GM23338 (cell line): ENCODE measurements around the gene WWP2. TPM values are rescaled to one million over a fixed set of nuclear protein-coding genes. Genes with fewer than 3 reads are reported as not detected.
"Not testable (repeated sequence)": the region's sequence is repeated elsewhere in the genome, so short reads cannot be mapped to it uniquely, and the experiment has no call there.

Source experiments
- ATAC-seq: fragments of 200-7000 bp; cut with Tn5 transposase; 3 replicates; pipeline ENCODE4 v1.9.1; 2020
- DNase-seq: peaks from one replicate; pipeline ENCODE4 v3.0.0-alpha.2; 2015; ENCODE audit warnings: low spot score
- H2AFZ ChIP-seq: fragments of 200-600 bp; sonication (generic); 2 replicates; pipeline ENCODE4 v1.8.0; 2016; ENCODE audit warnings: antibody characterized with exemption, mild to moderate bottlenecking, moderate library complexity
- H3F3A ChIP-seq: fragments of 200-600 bp; sonication (generic); replicated peaks from 2 replicates; pipeline ENCODE4 v1.8.0; 2017; ENCODE audit warnings: antibody characterized with exemption, mixed run types, low read depth
- H3K27ac ChIP-seq: fragments of 200-600 bp; sonication (generic); 2 replicates; pipeline ENCODE4 v1.6.1; 2016; ENCODE audit warnings: low read depth
- H3K27me3 ChIP-seq: fragments of 200-600 bp; sonication (generic); 2 replicates; pipeline ENCODE4 v1.8.0; 2016; ENCODE audit warnings: mild to moderate bottlenecking, mixed run types, moderate library complexity; ENCODE audit not compliant: insufficient read depth
- H3K36me3 ChIP-seq: fragments of 200-600 bp; sonication (generic); 2 replicates; pipeline ENCODE4 v1.8.0; 2016; ENCODE audit warnings: mild to moderate bottlenecking; ENCODE audit not compliant: insufficient read depth
- H3K4me1 ChIP-seq: fragments of 200-600 bp; sonication (generic); 2 replicates; pipeline ENCODE4 v1.8.0; 2016; ENCODE audit warnings: mild to moderate bottlenecking, moderate library complexity; ENCODE audit not compliant: insufficient read depth
- H3K4me2 ChIP-seq: fragments of 200-600 bp; sonication (generic); 2 replicates; pipeline ENCODE4 v1.7.1; 2017; ENCODE audit warnings: mixed run types
- H3K4me3 ChIP-seq: fragments of 200-600 bp; sonication (generic); 2 replicates; pipeline ENCODE4 v1.6.1; 2016; ENCODE audit warnings: mixed run types
- H3K79me2 ChIP-seq: fragments of 200-600 bp; sonication (generic); replicated peaks from 2 replicates; pipeline ENCODE4 v1.8.0; 2017; ENCODE audit warnings: mild to moderate bottlenecking; ENCODE audit not compliant: insufficient read depth
- H3K9me2 ChIP-seq: fragments of 200-600 bp; sonication (generic); 2 replicates; pipeline ENCODE4 v1.8.0; 2017; ENCODE audit not compliant: insufficient read depth
- H4K20me1 ChIP-seq: fragments of 200-600 bp; sonication (generic); replicated peaks from 2 replicates; pipeline ENCODE4 v1.8.0; 2017; ENCODE audit warnings: mild to moderate bottlenecking; ENCODE audit not compliant: insufficient read depth
- H3K27ac Mint-ChIP-seq: 2 replicates; pipeline ENCODE4 v1.8.0; 2020; ENCODE audit warnings: inconsistent platforms, mild to moderate bottlenecking, moderate library complexity, mixed read lengths
- H3K27me3 Mint-ChIP-seq: 3 replicates; pipeline ENCODE4 v1.8.0; 2022; ENCODE audit warnings: low read depth, mild to moderate bottlenecking, moderate library complexity, mixed read lengths, inconsistent platforms; ENCODE audit not compliant: insufficient read depth, poor library complexity
- H3K36me3 Mint-ChIP-seq: 3 replicates; pipeline ENCODE4 v1.8.0; 2021; ENCODE audit warnings: low read depth, mild to moderate bottlenecking, inconsistent platforms, moderate library complexity, mixed read lengths
- H3K4me1 Mint-ChIP-seq: 3 replicates; pipeline ENCODE4 v1.8.0; 2020; ENCODE audit warnings: mild to moderate bottlenecking, inconsistent platforms, mixed read lengths
- H3K4me3 Mint-ChIP-seq: 3 replicates; pipeline ENCODE4 v1.8.0; 2021; ENCODE audit warnings: moderate library complexity, mild to moderate bottlenecking, inconsistent platforms, mixed read lengths
- H3K9me3 Mint-ChIP-seq: 3 replicates; pipeline ENCODE4 v1.8.0; 2020; ENCODE audit warnings: moderate library complexity, mild to moderate bottlenecking, inconsistent platforms, mixed read lengths
- POLR2AphosphoS5 ChIP-seq: IDR thresholded peaks from 2 replicates; pipeline ENCODE4 v1.6.1; 2016; ENCODE audit warnings: antibody characterized with exemption, low read depth
- polyA plus RNA-seq: library from polyadenylated mRNA; unstranded; fragments of >200 nt; fragmentation: Nextera tagmentation; extraction: Ambion mirVana; gene quantifications from 2 replicates; pipeline ENCODE4 v1.2.1, GENCODE V29; 2016
- total RNA-seq: library from RNA; depleted of rRNA; stranded (reverse); fragments of >200 nt; shearing (Covaris generic); gene quantifications from 2 replicates; pipeline ENCODE4 v1.2.3, GENCODE V29; 2014

The WWP2 gene
- total and polyA plus RNA-seq, 2 experiments from 2014 or later, result 12.3 to 35.5 TPM

GRCh38 chr16:69952572-69953355 is 190.6 kb downstream of the WWP2 start:
- H3K27ac ChIP-seq, H3K36me3 Mint-ChIP-seq, H3K4me3 Mint-ChIP-seq, H3F3A ChIP-seq, H3K36me3 ChIP-seq, H4K20me1 ChIP-seq, H3K9me3 Mint-ChIP-seq, H3K9me2 ChIP-seq, DNase-seq, H3K4me3 ChIP-seq, H3K4me1 Mint-ChIP-seq, H2AFZ ChIP-seq, H3K27ac Mint-ChIP-seq, H3K27me3 Mint-ChIP-seq, H3K27me3 ChIP-seq, H3K4me1 ChIP-seq, H3K4me2 ChIP-seq, H3K79me2 ChIP-seq: not testable (repeated sequence)
- peak; percentile 4; the same call in 2 of the 3 replicates for ATAC-seq

- H3K4me3 ChIP-seq, H3K27me3 Mint-ChIP-seq, H3K9me3 Mint-ChIP-seq, H3K79me2 ChIP-seq, H3K4me3 Mint-ChIP-seq, H3K4me2 ChIP-seq, H3K4me1 ChIP-seq, H3K27ac Mint-ChIP-seq, DNase-seq, H3K36me3 Mint-ChIP-seq, H2AFZ ChIP-seq, H3K27me3 ChIP-seq, H3F3A ChIP-seq, H3K4me1 Mint-ChIP-seq, ATAC-seq, H3K36me3 ChIP-seq, H3K9me2 ChIP-seq, H4K20me1 ChIP-seq, H3K27ac ChIP-seq: not testable (repeated sequence)
Measured at GRCh38 chr16:69954241-69954640, 192.1 kb downstream of the WWP2 start.

GRCh38 chr16:69963312-69963711 is 201.2 kb downstream of the WWP2 start:
- H3K4me3 ChIP-seq, H3K36me3 ChIP-seq, H3K27ac ChIP-seq, DNase-seq, H3K36me3 Mint-ChIP-seq, H3K79me2 ChIP-seq, H3K27me3 ChIP-seq, H3K4me2 ChIP-seq, H4K20me1 ChIP-seq, H3K9me3 Mint-ChIP-seq, H3K9me2 ChIP-seq, H2AFZ ChIP-seq, H3F3A ChIP-seq, H3K4me1 ChIP-seq, H3K4me3 Mint-ChIP-seq, H3K27me3 Mint-ChIP-seq, H3K27ac Mint-ChIP-seq, ATAC-seq, H3K4me1 Mint-ChIP-seq: not testable (repeated sequence)

GRCh38 chr16:69964960-69965660 is 203.0 kb downstream of the WWP2 start:
- H3K36me3 Mint-ChIP-seq, H3K4me1 ChIP-seq, H3K27ac Mint-ChIP-seq, H3K27me3 ChIP-seq, H3K4me1 Mint-ChIP-seq, H3K27ac ChIP-seq, H4K20me1 ChIP-seq, H3K9me3 Mint-ChIP-seq, H2AFZ ChIP-seq, H3K27me3 Mint-ChIP-seq, H3K79me2 ChIP-seq, H3K9me2 ChIP-seq, H3F3A ChIP-seq, H3K36me3 ChIP-seq: not testable (repeated sequence)
- ATAC-seq (peak; percentile 89), DNase-seq (peak; percentile 57)
- Histone ChIP-seq H3K4me3 (peak overlapping the region; percentile 50), H3K4me2 (peak overlapping the region; percentile 57; the same call in 1 of the 2 replicates)
- TF ChIP-seq POLR2AphosphoS5, result 0 out of 2 replicates have a peak, but pooled peaks have one; percentile 20
- H3K4me3 Mint-ChIP-seq, result peak overlapping the region; percentile 62; the same call in 2 of the 3 replicates

- H3K36me3 Mint-ChIP-seq, H3K27ac Mint-ChIP-seq, H3K27me3 Mint-ChIP-seq, H3K79me2 ChIP-seq, H3K4me1 ChIP-seq, H3K9me2 ChIP-seq, H4K20me1 ChIP-seq, DNase-seq, H3K9me3 Mint-ChIP-seq, H3K4me1 Mint-ChIP-seq, H3F3A ChIP-seq, H3K27ac ChIP-seq, H2AFZ ChIP-seq, H3K27me3 ChIP-seq, H3K36me3 ChIP-seq: not testable (repeated sequence)
- H3K4me3 Mint-ChIP-seq, result peak overlapping the region; percentile 68
- H3K4me3 ChIP-seq, result 0 out of 2 replicates have a peak overlapping the region, but pooled peaks have one; percentile 40
- H3K4me2 ChIP-seq, result peak overlapping the region; percentile 43; the same call in 1 of the 2 replicates
- peak; percentile 49 for ATAC-seq
Measured at GRCh38 chr16:69965661-69966054, 203.5 kb downstream of the WWP2 start.

GRCh38 chr16:69967688-69968087 is 205.6 kb downstream of the WWP2 start:
- not testable (repeated sequence) for H3F3A ChIP-seq, H3K27me3 ChIP-seq, H3K4me1 ChIP-seq, H3K36me3 ChIP-seq, H3K4me3 ChIP-seq, H4K20me1 ChIP-seq, H3K27ac Mint-ChIP-seq, DNase-seq, H3K9me3 Mint-ChIP-seq, H3K4me1 Mint-ChIP-seq, H3K79me2 ChIP-seq, H3K9me2 ChIP-seq, H3K36me3 Mint-ChIP-seq, H3K27ac ChIP-seq, H3K4me2 ChIP-seq, H2AFZ ChIP-seq, H3K4me3 Mint-ChIP-seq, H3K27me3 Mint-ChIP-seq
- peak; percentile 10 for ATAC-seq
